DND-41 (cell line): Measurements from ENCODE around the gene MLF2.
A peak's percentile ranks its signal among the peaks of the same experiment; 100 is the strongest.

Experiments
- ATAC-seq: fragments of 200-7000 bp; cut with Tn5 transposase; 3 replicates; pipeline ENCODE4 v1.9.1; 2021; ENCODE audit warnings: low read depth; ENCODE audit not compliant: insufficient read depth
- DNase-seq: peaks from one replicate; pipeline ENCODE4 v3.0.0-alpha.2; 2020
- H2AFZ ChIP-seq: 2 replicates; pipeline ENCODE4 v1.6.0; 2012; ENCODE audit warnings: low read depth, low read length
- H3K27ac ChIP-seq: 2 replicates; pipeline ENCODE4 v1.5.1; 2012; ENCODE audit warnings: low read length, inconsistent platforms
- H3K27me3 ChIP-seq: fragments of 200-600 bp; sonication (generic); 2 replicates; pipeline ENCODE4 v1.6.0; 2012; ENCODE audit warnings: low read length, mild to moderate bottlenecking, inconsistent platforms; ENCODE audit not compliant: insufficient read depth, poor library complexity
- H3K36me3 ChIP-seq: 2 replicates; pipeline ENCODE4 v1.5.1; 2012; ENCODE audit warnings: low read length, inconsistent platforms; ENCODE audit not compliant: insufficient read depth
- H3K4me1 ChIP-seq: 2 replicates; pipeline ENCODE4 v1.5.1; 2012; ENCODE audit warnings: mild to moderate bottlenecking, low read length; ENCODE audit not compliant: insufficient read depth
- H3K4me2 ChIP-seq: 2 replicates; pipeline ENCODE4 v1.6.0; 2012; ENCODE audit warnings: mild to moderate bottlenecking, moderate library complexity, low read length, inconsistent platforms; ENCODE audit not compliant: insufficient read depth
- H3K4me3 ChIP-seq, 2 experiments: fragments of 200-600 bp in 1 of 2; shearing (Covaris generic) in 1 of 2; 2 replicates each; pipeline ENCODE4 v1.5.1; 2012 to 2016; ENCODE audit warnings: inconsistent platforms in 2 of 2, low read length in 2 of 2, mild to moderate bottlenecking in 2 of 2, low read depth in 1 of 2, moderate library complexity in 1 of 2
- H3K79me2 ChIP-seq: 2 replicates; pipeline ENCODE4 v1.6.0; 2012; ENCODE audit warnings: low read length, inconsistent platforms; ENCODE audit not compliant: insufficient read depth
- H3K9ac ChIP-seq: 2 replicates; pipeline ENCODE4 v1.6.0; 2012; ENCODE audit warnings: low read depth, mild to moderate bottlenecking, inconsistent platforms, low read length, moderate library complexity
- H3K9me3 ChIP-seq: 2 replicates; pipeline ENCODE4 v1.5.1; 2012; ENCODE audit warnings: low read length, moderate library complexity, mild to moderate bottlenecking, inconsistent platforms; ENCODE audit not compliant: insufficient read depth, severe bottlenecking
- H4K20me1 ChIP-seq: 2 replicates; pipeline ENCODE4 v1.6.0; 2012; ENCODE audit warnings: low read length; ENCODE audit not compliant: insufficient read depth
- EZH2 ChIP-seq: IDR thresholded peaks from 3 replicates; pipeline ENCODE4 v1.6.1; 2012; ENCODE audit warnings: borderline replicate concordance, low read depth, mild to moderate bottlenecking, moderate library complexity, low read length, inconsistent platforms; ENCODE audit not compliant: severe bottlenecking
- TF ChIP-seq, protein P1 (sequence below): IDR thresholded peaks from 2 replicates; pipeline ENCODE4 v1.5.1; 2012; ENCODE audit warnings: borderline replicate concordance, low read length, moderate library complexity, mild to moderate bottlenecking; ENCODE audit not compliant: poor library complexity, severe bottlenecking; ENCODE audit errors: extremely low read depth

MLF2 gene

DNA sequence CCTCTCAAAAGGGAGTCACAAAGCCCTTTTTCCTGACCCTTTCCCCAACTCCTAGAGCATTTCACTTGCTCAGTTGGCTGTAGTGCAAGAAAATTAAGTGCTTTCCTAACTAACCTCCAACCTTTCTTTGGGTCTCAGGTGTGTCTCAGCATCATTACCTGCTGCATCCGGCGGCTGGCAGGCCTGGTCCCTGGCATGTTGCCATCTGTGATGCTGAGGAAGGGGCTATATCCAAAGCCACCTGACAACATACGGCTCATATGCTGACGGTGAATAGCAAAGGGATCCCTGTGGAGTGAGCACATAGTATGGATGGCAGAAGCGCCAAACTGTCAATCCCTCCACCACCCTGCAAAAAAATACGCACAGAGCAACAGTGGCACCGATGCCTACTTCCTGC, 1.2 kb downstream of the MLF2 start:
- no peak for TF ChIP-seq EZH2
- TF ChIP-seq, protein P1, sequence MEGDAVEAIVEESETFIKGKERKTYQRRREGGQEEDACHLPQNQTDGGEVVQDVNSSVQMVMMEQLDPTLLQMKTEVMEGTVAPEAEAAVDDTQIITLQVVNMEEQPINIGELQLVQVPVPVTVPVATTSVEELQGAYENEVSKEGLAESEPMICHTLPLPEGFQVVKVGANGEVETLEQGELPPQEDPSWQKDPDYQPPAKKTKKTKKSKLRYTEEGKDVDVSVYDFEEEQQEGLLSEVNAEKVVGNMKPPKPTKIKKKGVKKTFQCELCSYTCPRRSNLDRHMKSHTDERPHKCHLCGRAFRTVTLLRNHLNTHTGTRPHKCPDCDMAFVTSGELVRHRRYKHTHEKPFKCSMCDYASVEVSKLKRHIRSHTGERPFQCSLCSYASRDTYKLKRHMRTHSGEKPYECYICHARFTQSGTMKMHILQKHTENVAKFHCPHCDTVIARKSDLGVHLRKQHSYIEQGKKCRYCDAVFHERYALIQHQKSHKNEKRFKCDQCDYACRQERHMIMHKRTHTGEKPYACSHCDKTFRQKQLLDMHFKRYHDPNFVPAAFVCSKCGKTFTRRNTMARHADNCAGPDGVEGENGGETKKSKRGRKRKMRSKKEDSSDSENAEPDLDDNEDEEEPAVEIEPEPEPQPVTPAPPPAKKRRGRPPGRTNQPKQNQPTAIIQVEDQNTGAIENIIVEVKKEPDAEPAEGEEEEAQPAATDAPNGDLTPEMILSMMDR = no peak
- Histone ChIP-seq H3K9me3 (no peaks in the 10 kb centered on the region), H3K79me2 (peaks cover 26% of the 10 kb centered on the region), H2AFZ (no peak overlapping the region), H3K4me3 (peak overlapping the region; percentile 48 to 63; a peak in 3 of 4 replicates), H3K27ac (peak overlapping the region; percentile 95), H3K4me1 (peaks cover 29% of the 10 kb centered on the region), H3K4me2 (peak overlapping the region; percentile 83), H3K9ac (peak overlapping the region; percentile 80), H3K27me3 (no peaks in the 10 kb centered on the region), H4K20me1 (peaks cover 13% of the 10 kb centered on the region), H3K36me3 (peaks cover 53% of the 10 kb centered on the region)
- ATAC-seq (no peak), DNase-seq (no peak)

DNA sequence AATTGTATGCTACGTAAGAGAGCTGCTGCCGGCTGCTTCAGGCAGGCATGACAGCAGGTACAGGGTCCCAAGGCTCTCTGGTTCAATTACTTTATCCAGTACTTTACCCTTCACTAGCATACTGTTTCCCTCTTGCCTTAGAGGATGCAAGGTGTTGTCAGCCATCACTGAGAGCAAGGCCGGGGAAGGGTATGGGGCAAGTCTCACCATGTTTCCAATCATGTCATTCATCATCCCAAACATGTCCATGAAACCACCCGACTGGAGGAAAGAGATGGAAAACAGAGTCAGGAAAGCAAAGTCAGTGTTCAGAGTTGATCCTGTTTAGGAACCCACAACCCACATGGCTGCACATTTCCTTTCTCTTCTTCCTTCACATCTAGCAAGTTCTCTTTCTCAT, 2.4 kb downstream of the MLF2 start:
- peaks cover 26% of the 10 kb centered on the region for H3K79me2 ChIP-seq
- TF ChIP-seq, protein P1 = no peak
- TF ChIP-seq EZH2 = no peak
- H3K4me2 ChIP-seq = no peak overlapping the region
- no peak overlapping the region for H3K27ac ChIP-seq
- peaks cover 64% of the 10 kb centered on the region for H3K36me3 ChIP-seq
- no peaks in the 10 kb centered on the region for H3K27me3 ChIP-seq
- no peak overlapping the region for H2AFZ ChIP-seq
- no peak for DNase-seq
- peaks cover 13% of the 10 kb centered on the region for H4K20me1 ChIP-seq
- H3K4me3 ChIP-seq = no peak overlapping the region
- peaks cover 29% of the 10 kb centered on the region for H3K4me1 ChIP-seq
- no peak for ATAC-seq
- no peak overlapping the region for H3K9ac ChIP-seq
- H3K9me3 ChIP-seq = no peaks in the 10 kb centered on the region

DNA sequence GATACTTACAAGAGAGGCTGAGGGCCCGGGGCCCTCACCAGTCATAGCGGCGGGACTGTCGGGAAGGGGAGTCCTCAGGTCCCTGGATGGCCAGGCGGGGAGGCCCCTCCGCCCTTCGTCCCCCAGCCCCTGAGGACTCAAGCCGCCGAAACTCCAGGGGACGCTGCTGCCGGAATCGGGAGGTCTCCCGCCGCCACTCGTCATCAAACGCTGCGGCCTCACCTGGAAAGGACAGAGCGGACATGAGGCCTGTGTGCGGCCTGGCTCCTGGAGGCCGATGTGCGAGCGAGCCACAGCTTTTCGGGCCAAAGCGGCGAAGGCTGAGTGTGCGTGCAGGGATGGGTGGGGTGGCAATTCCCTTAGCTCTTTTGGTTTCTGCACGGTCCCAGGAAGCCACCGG, 4.2 kb downstream of the MLF2 start:
- H3K27me3 ChIP-seq = no peaks in the 10 kb centered on the region
- H3K9ac ChIP-seq = no peak overlapping the region
- no peaks in the 10 kb centered on the region for H3K9me3 ChIP-seq
- H3K4me2 ChIP-seq = no peak overlapping the region
- H3K27ac ChIP-seq = no peak overlapping the region
- no peak overlapping the region for H3K4me3 ChIP-seq
- TF ChIP-seq, protein P1 = no peak
- no peak for TF ChIP-seq EZH2
- peaks cover 26% of the 10 kb centered on the region for H3K79me2 ChIP-seq
- peaks cover 64% of the 10 kb centered on the region for H3K36me3 ChIP-seq
- peaks cover 13% of the 10 kb centered on the region for H4K20me1 ChIP-seq
- DNase-seq (no peak), ATAC-seq (no peak)
- peaks cover 23% of the 10 kb centered on the region for H3K4me1 ChIP-seq
- H2AFZ ChIP-seq = no peak overlapping the region

DNA sequence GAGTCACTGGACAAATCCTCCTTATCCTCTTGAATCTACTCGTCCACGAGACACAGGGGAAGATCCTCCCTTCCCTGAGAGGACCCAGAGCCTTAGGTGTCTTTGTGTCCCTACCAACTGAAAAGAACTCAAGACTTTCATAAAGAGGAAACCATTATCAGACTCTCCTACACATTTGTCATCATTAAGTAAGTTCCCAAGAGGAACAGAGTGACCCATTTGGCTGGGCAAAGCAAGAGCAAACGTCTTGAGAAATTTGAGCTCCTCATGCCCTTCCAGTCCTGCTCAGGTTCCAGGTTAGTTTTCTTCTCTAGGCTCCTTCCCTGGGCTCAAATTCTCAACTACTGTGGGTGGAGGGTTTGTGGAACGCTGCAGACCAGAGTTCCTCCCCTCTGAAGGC, 5.7 kb downstream of the MLF2 start:
- Histone ChIP-seq H2AFZ (no peak overlapping the region), H3K27me3 (no peaks in the 10 kb centered on the region), H3K27ac (no peak overlapping the region; the same call in 1 of the 2 replicates), H3K9ac (no peak overlapping the region), H3K4me3 (no peak overlapping the region), H3K4me1 (peaks cover 15% of the 10 kb centered on the region), H4K20me1 (peaks cover 13% of the 10 kb centered on the region), H3K9me3 (no peaks in the 10 kb centered on the region), H3K4me2 (no peak overlapping the region), H3K79me2 (peaks cover 16% of the 10 kb centered on the region), H3K36me3 (peaks cover 64% of the 10 kb centered on the region)
- TF ChIP-seq, protein P1 = no peak
- no peak for TF ChIP-seq EZH2
- ATAC-seq (no peak), DNase-seq (no peak)
